Measurements from ENCODE around the gene ARHGAP23.
A peak's percentile ranks its signal among the peaks of the same experiment; 100 is the strongest.
"Not testable (repeated sequence)": the region's sequence is repeated elsewhere in the genome, so short reads cannot be mapped to it uniquely, and the experiment has no call there.

Gene ARHGAP23

DNA sequence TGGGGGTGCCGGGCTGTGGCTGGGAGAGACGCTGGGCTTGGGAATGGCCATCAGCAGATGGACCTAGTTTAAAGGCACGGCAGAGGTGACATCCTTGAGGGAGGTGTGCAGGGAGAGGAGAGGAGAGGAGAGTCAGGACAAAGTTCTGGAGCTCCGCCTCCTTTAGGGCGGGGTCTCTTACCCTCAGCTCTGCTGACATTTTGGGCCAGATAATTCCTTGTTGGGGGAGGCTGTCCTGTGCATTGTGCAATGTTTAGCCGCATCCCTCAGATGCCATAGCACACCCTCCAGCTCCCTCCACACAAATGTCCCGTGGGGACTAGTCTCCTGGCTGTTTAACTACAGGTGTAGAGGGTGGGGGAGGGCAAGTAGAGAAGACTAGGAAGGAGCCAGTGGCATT is 48.3 kb downstream of the ARHGAP23 start:
- Histone ChIP-seq H3K9me3 (ENCODE audit: control extremely low read depth in 1 of 5, control insufficient read depth in 4 of 5, insufficient read depth in 2 of 5, low read depth in 1 of 5, low read length in 4 of 5) (no peaks in the 10 kb centered on the region), H3K4me1 (ENCODE audit: control extremely low read depth in 1 of 4, control insufficient read depth in 4 of 4, insufficient read depth in 4 of 4, low read length in 3 of 4) (no peaks in the 10 kb centered on the region), H3K36me3 (ENCODE audit: control insufficient read depth in 4 of 4, insufficient read depth in 4 of 4, low read length in 3 of 4) (peaks cover 0 to 33% (median 8%) of the 10 kb centered on the region in 4 experiments), H3K4me3 (ENCODE audit: control insufficient read depth in 1 of 7, extremely low read depth in 1 of 7, insufficient read depth in 4 of 7, low read depth in 2 of 7, low read length in 6 of 7) (no peak overlapping the region), H3K27ac (ENCODE audit: insufficient read depth in 1 of 2, low read depth in 1 of 2, low read length in 2 of 2, poor library complexity in 1 of 2, severe bottlenecking in 2 of 2) (no peak overlapping the region), H3K27me3 (replicated peaks in 2 of 5; ENCODE audit: control insufficient read depth in 4 of 5, insufficient read depth in 5 of 5, low read length in 4 of 5) (no peaks in the 10 kb centered on the region)
- ChIA-PET POLR2A (no interaction called here), CTCF (no interaction called here)
- DNase-seq, result no peak
- WGBS (ENCODE audit: insufficient coverage), result 100% methylated on average over 3 of the region's 7 CpGs

DNA sequence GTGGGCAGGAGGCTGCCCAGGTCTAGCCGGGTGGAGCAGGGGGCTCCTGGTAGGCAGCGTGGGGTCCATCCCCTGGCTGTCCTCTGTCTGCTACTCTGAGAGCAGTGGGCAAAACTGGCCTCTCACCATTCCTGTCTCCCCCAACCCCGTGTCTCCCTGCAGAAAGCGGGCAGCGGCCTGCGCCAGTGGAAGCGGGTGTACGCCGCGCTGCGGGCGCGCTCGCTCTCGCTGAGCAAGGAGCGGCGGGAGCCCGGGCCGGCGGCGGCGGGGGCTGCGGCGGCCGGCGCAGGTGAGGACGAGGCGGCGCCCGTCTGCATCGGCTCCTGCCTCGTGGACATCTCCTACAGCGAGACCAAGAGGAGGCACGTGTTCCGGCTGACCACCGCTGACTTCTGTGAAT is 49.2 kb downstream of the ARHGAP23 start:
- 97% methylated on average over 3 of the region's 36 CpGs for WGBS (ENCODE audit: insufficient coverage)
- H3K27me3 ChIP-seq (replicated peaks in 2 of 5; ENCODE audit: control insufficient read depth in 4 of 5, insufficient read depth in 5 of 5, low read length in 4 of 5); H3K27ac ChIP-seq (ENCODE audit: insufficient read depth in 1 of 2, low read depth in 1 of 2, low read length in 2 of 2, poor library complexity in 1 of 2, severe bottlenecking in 2 of 2); H3K9me3 ChIP-seq (ENCODE audit: control extremely low read depth in 1 of 5, control insufficient read depth in 4 of 5, insufficient read depth in 2 of 5, low read depth in 1 of 5, low read length in 4 of 5); H3K4me1 ChIP-seq (ENCODE audit: control extremely low read depth in 1 of 4, control insufficient read depth in 4 of 4, insufficient read depth in 4 of 4, low read length in 3 of 4); H3K4me3 ChIP-seq (ENCODE audit: control insufficient read depth in 1 of 7, extremely low read depth in 1 of 7, insufficient read depth in 4 of 7, low read depth in 2 of 7, low read length in 6 of 7); DNase-seq; POLR2A ChIA-PET; CTCF ChIA-PET: not testable (repeated sequence)
- peaks cover 0 to 33% (median 4%) of the 10 kb centered on the region in 4 experiments for H3K36me3 ChIP-seq (ENCODE audit: control insufficient read depth in 4 of 4, insufficient read depth in 4 of 4, low read length in 3 of 4)

- H3K4me1 ChIP-seq (ENCODE audit: control extremely low read depth in 1 of 4, control insufficient read depth in 4 of 4, insufficient read depth in 4 of 4, low read length in 3 of 4); H3K9me3 ChIP-seq (ENCODE audit: control extremely low read depth in 1 of 5, control insufficient read depth in 4 of 5, insufficient read depth in 2 of 5, low read depth in 1 of 5, low read length in 4 of 5); H3K27me3 ChIP-seq (replicated peaks in 2 of 5; ENCODE audit: control insufficient read depth in 4 of 5, insufficient read depth in 5 of 5, low read length in 4 of 5); POLR2A ChIA-PET; DNase-seq; H3K27ac ChIP-seq (ENCODE audit: insufficient read depth in 1 of 2, low read depth in 1 of 2, low read length in 2 of 2, poor library complexity in 1 of 2, severe bottlenecking in 2 of 2); H3K4me3 ChIP-seq (ENCODE audit: control insufficient read depth in 1 of 7, extremely low read depth in 1 of 7, insufficient read depth in 4 of 7, low read depth in 2 of 7, low read length in 6 of 7): not testable (repeated sequence)
- CTCF ChIA-PET, result interaction anchor here (1.2 to 1.5 kb wide), 2 partner anchors 55 to 162 kb away, joined by 3 to 8 read pairs; no protein-coding TSS in a partner anchor
- H3K36me3 ChIP-seq (ENCODE audit: control insufficient read depth in 4 of 4, insufficient read depth in 4 of 4, low read length in 3 of 4), result peaks cover 0 to 32% (median 2%) of the 10 kb centered on the region in 4 experiments
- WGBS (ENCODE audit: insufficient coverage), result 98% methylated on average over 13 of the region's 13 CpGs
Measured at GRCh38 chr17:38477951-38478350, 49.7 kb downstream of the ARHGAP23 start.

DNA sequence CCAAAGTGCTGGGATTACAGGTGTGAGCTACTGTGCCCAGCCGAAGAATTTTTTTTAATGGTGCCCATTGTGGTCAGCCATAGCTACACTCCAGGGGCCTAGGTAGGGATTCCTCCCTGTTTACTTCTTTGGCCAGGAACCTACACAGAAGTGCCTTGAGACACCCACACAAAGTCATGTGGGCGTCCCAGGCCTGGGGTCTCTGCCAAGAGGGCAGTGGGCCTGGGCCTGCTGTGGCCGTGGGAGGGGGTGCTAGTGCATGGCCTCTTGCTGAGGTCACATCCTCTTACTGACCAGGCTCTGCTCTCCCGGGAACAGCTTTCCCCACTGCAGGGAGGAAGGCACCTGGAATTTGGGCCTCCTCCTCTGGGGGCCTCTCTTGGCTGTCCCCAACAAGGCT is 50.4 kb downstream of the ARHGAP23 start:
- WGBS (ENCODE audit: insufficient coverage), result 100% methylated on average over 4 of the region's 4 CpGs
- CTCF ChIA-PET, result interaction anchor here (1.2 to 1.5 kb wide), 3 partner anchors 55 to 189 kb away, joined by 3 to 8 read pairs (median 3); no protein-coding TSS in a partner anchor
- H3K27ac ChIP-seq (ENCODE audit: insufficient read depth in 1 of 2, low read depth in 1 of 2, low read length in 2 of 2, poor library complexity in 1 of 2, severe bottlenecking in 2 of 2); POLR2A ChIA-PET; H3K4me1 ChIP-seq (ENCODE audit: control extremely low read depth in 1 of 4, control insufficient read depth in 4 of 4, insufficient read depth in 4 of 4, low read length in 3 of 4); H3K27me3 ChIP-seq (replicated peaks in 2 of 5; ENCODE audit: control insufficient read depth in 4 of 5, insufficient read depth in 5 of 5, low read length in 4 of 5); H3K9me3 ChIP-seq (ENCODE audit: control extremely low read depth in 1 of 5, control insufficient read depth in 4 of 5, insufficient read depth in 2 of 5, low read depth in 1 of 5, low read length in 4 of 5); DNase-seq; H3K4me3 ChIP-seq (ENCODE audit: control insufficient read depth in 1 of 7, extremely low read depth in 1 of 7, insufficient read depth in 4 of 7, low read depth in 2 of 7, low read length in 6 of 7): not testable (repeated sequence)
- peaks cover 0 to 32% (median 0%) of the 10 kb centered on the region in 4 experiments for H3K36me3 ChIP-seq (ENCODE audit: control insufficient read depth in 4 of 4, insufficient read depth in 4 of 4, low read length in 3 of 4)

- H3K27me3 ChIP-seq (replicated peaks in 2 of 5; ENCODE audit: control insufficient read depth in 4 of 5, insufficient read depth in 5 of 5, low read length in 4 of 5); POLR2A ChIA-PET; H3K9me3 ChIP-seq (ENCODE audit: control extremely low read depth in 1 of 5, control insufficient read depth in 4 of 5, insufficient read depth in 2 of 5, low read depth in 1 of 5, low read length in 4 of 5); DNase-seq; H3K4me1 ChIP-seq (ENCODE audit: control extremely low read depth in 1 of 4, control insufficient read depth in 4 of 4, insufficient read depth in 4 of 4, low read length in 3 of 4); H3K4me3 ChIP-seq (ENCODE audit: control insufficient read depth in 1 of 7, extremely low read depth in 1 of 7, insufficient read depth in 4 of 7, low read depth in 2 of 7, low read length in 6 of 7); H3K27ac ChIP-seq (ENCODE audit: insufficient read depth in 1 of 2, low read depth in 1 of 2, low read length in 2 of 2, poor library complexity in 1 of 2, severe bottlenecking in 2 of 2): not testable (repeated sequence)
- peaks cover 0 to 43% (median 4%) of the 10 kb centered on the region in 4 experiments for H3K36me3 ChIP-seq (ENCODE audit: control insufficient read depth in 4 of 4, insufficient read depth in 4 of 4, low read length in 3 of 4)
- CTCF ChIA-PET, result interaction anchor here (0.7 to 7.9 kb wide), 4 partner anchors 22 to 138 kb away, joined by 3 to 47 read pairs (median 6); partner anchors contain the start of gene GPR179
- WGBS (ENCODE audit: insufficient coverage), result 99% methylated on average over 12 of the region's 19 CpGs
Measured at GRCh38 chr17:38482039-38482699, 53.9 kb downstream of the ARHGAP23 start.

GRCh38 chr17:38482700-38483043 is 54.4 kb downstream of the ARHGAP23 start:
- H3K4me3 ChIP-seq (ENCODE audit: control insufficient read depth in 1 of 7, extremely low read depth in 1 of 7, insufficient read depth in 4 of 7, low read depth in 2 of 7, low read length in 6 of 7); H3K27me3 ChIP-seq (replicated peaks in 2 of 5; ENCODE audit: control insufficient read depth in 4 of 5, insufficient read depth in 5 of 5, low read length in 4 of 5); POLR2A ChIA-PET; DNase-seq; H3K9me3 ChIP-seq (ENCODE audit: control extremely low read depth in 1 of 5, control insufficient read depth in 4 of 5, insufficient read depth in 2 of 5, low read depth in 1 of 5, low read length in 4 of 5); H3K4me1 ChIP-seq (ENCODE audit: control extremely low read depth in 1 of 4, control insufficient read depth in 4 of 4, insufficient read depth in 4 of 4, low read length in 3 of 4); H3K27ac ChIP-seq (ENCODE audit: insufficient read depth in 1 of 2, low read depth in 1 of 2, low read length in 2 of 2, poor library complexity in 1 of 2, severe bottlenecking in 2 of 2): not testable (repeated sequence)
- CTCF ChIA-PET, result interaction anchor here (0.7 to 7.9 kb wide), 3 partner anchors 40 to 139 kb away, joined by 3 to 47 read pairs (median 10); partner anchors contain the start of gene GPR179
- peaks cover 0 to 44% (median 4%) of the 10 kb centered on the region in 4 experiments for H3K36me3 ChIP-seq (ENCODE audit: control insufficient read depth in 4 of 4, insufficient read depth in 4 of 4, low read length in 3 of 4)
- 87% methylated on average over 3 of the region's 8 CpGs for WGBS (ENCODE audit: insufficient coverage)

DNA sequence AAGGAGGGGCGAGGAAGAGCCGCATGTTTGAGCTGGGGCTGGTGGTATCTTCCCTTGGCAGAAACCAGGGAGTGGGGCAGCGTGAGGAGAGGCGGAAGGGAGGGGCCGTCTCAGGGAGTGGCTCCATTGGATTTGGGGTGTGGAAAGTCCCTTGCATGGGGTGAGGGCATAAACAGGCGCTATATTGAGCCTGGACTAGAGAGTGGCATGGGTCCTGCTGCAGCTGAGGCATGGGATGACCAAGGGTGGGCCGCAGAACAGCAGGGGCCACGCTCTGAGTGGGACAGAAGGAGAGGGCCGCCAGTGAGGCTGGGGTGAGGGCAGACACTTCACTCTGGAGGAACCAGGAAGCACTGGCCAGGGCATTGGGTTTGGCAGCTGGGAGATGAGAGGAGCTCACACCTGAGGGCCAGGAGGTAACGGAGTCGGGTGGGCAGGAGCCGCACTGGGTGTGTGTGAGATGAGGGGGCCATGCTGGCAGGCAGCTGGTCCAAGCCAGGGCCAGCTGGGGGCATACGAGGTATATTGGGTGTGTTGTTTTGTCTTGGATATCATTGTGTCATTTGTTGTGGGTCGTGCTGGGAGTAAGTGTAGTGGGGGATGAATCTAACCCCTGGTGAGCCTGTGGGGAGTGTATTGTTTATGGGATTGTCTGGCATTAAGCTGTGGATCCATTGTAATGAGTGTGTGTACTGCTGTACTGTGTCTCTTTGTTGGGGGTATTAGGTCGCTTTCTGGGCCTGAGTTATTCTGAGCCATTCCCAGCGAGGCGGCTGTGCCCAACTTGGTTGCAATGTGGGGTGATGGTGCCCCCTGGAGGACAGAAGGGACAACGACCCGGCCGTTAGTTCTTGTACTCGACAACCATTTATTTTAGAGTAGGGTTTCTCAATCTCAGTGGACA is 56.2 kb downstream of the ARHGAP23 start:
- DNase-seq, result peak; percentile 43 to 76 (median 74)
- H3K4me3 ChIP-seq (ENCODE audit: control insufficient read depth in 1 of 7, extremely low read depth in 1 of 7, insufficient read depth in 4 of 7, low read depth in 2 of 7, low read length in 6 of 7); H3K27ac ChIP-seq (ENCODE audit: insufficient read depth in 1 of 2, low read depth in 1 of 2, low read length in 2 of 2, poor library complexity in 1 of 2, severe bottlenecking in 2 of 2); H3K4me1 ChIP-seq (ENCODE audit: control extremely low read depth in 1 of 4, control insufficient read depth in 4 of 4, insufficient read depth in 4 of 4, low read length in 3 of 4); POLR2A ChIA-PET; H3K9me3 ChIP-seq (ENCODE audit: control extremely low read depth in 1 of 5, control insufficient read depth in 4 of 5, insufficient read depth in 2 of 5, low read depth in 1 of 5, low read length in 4 of 5); H3K27me3 ChIP-seq (replicated peaks in 2 of 5; ENCODE audit: control insufficient read depth in 4 of 5, insufficient read depth in 5 of 5, low read length in 4 of 5): not testable (repeated sequence)
- peaks cover 0 to 35% (median 4%) of the 10 kb centered on the region in 4 experiments for H3K36me3 ChIP-seq (ENCODE audit: control insufficient read depth in 4 of 4, insufficient read depth in 4 of 4, low read length in 3 of 4)
- whole genome bisulfite sequencing (ENCODE audit: insufficient coverage), result 55% methylated on average over 16 of the region's 21 CpGs
- CTCF ChIA-PET, result interaction anchor here (1.6 to 7.9 kb wide), 3 partner anchors 42 to 68 kb away, joined by 4 to 47 read pairs (median 10); no protein-coding TSS in a partner anchor

All from common myeloid progenitor, CD34-positive (primary cell).